Thyroid gland (tissue), 4 donors: Measurements from ENCODE around the gene PTPRJ.

Experiments
- CTCF ChIP-seq, 6 experiments: fragments of 200-600 bp in 3 of 6; fragments of 450-650 bp in 3 of 6; sonication (generic) in 3 of 6; IDR thresholded peaks; one replicate each; pipeline ENCODE4 v1.5.1; 2016 to 2019; ENCODE audit warnings: antibody characterized with exemption in 6 of 6, mild to moderate bottlenecking in 2 of 6, inconsistent platforms in 1 of 6, moderate library complexity in 1 of 6
- POLR2A ChIP-seq, 2 donors: fragments of 450-650 bp; IDR thresholded peaks; one replicate each; pipeline ENCODE4 v1.6.1; 2017; ENCODE audit warnings: antibody characterized with exemption in 2 of 2, mild to moderate bottlenecking in 2 of 2, moderate library complexity in 1 of 2

- TF ChIP-seq POLR2A (IDR thresholded peaks at IDR 0.05) (no peak), CTCF (IDR thresholded peaks at IDR 0.05) (no peak)
Observed at GRCh38 chr11:48216510-48216909, 236.2 kb downstream of the PTPRJ start, which contains the start of gene OR4B1.
